ENCODE measurements around the gene HAGHL.

DNA sequence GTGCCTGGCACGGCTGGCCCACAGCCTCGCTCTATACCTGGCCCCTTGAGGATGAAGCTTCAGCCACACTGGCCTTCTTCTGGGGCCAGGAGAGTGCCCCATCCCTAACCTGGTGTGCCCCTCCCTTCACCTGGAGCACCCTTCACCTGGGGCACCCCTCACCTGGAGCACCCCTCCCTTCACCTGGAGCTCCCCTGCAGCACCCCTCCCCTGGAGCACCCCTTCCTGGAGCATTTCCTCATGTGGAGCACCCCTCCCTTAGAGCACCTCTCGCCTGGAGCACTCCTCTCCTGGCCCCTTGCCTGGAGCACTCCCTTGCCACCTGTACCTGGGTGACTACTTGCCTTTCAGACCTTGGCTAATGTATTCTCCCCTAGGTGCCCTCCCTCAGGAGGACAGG is 18.9 kb upstream of the HAGHL start:
- TF ChIP-seq, protein P1, sequence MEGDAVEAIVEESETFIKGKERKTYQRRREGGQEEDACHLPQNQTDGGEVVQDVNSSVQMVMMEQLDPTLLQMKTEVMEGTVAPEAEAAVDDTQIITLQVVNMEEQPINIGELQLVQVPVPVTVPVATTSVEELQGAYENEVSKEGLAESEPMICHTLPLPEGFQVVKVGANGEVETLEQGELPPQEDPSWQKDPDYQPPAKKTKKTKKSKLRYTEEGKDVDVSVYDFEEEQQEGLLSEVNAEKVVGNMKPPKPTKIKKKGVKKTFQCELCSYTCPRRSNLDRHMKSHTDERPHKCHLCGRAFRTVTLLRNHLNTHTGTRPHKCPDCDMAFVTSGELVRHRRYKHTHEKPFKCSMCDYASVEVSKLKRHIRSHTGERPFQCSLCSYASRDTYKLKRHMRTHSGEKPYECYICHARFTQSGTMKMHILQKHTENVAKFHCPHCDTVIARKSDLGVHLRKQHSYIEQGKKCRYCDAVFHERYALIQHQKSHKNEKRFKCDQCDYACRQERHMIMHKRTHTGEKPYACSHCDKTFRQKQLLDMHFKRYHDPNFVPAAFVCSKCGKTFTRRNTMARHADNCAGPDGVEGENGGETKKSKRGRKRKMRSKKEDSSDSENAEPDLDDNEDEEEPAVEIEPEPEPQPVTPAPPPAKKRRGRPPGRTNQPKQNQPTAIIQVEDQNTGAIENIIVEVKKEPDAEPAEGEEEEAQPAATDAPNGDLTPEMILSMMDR (optimal IDR thresholded peaks at IDR 0.05 in 1 of 3, IDR thresholded peaks at IDR 0.05 in 1 of 3, conservative IDR thresholded peaks at IDR 0.05 in 1 of 3; ENCODE audit: extremely low read depth in 1 of 3, insufficient read depth in 2 of 3, low read length in 3 of 3) = no peak
- TF ChIP-seq EZH2 (IDR thresholded peaks at IDR 0.05; ENCODE audit: low read length) = no peak

Measured in keratinocyte (primary cell).